K562 treated with DMSO at 1 percent for 4 hours (cell line): ENCODE data around the gene DRICH1. TPM values are rescaled to one million over a fixed set of nuclear protein-coding genes. Genes with fewer than 3 reads are reported as not detected.

ENCODE experiments used
- total RNA-seq: library from RNA; unstranded; fragments of 300-600 nt; gene quantifications from 2 replicates; pipeline ENCODE4 v1.2.3, GENCODE V29; 2022; ENCODE audit not compliant: insufficient read depth

DRICH1 gene, protein sequence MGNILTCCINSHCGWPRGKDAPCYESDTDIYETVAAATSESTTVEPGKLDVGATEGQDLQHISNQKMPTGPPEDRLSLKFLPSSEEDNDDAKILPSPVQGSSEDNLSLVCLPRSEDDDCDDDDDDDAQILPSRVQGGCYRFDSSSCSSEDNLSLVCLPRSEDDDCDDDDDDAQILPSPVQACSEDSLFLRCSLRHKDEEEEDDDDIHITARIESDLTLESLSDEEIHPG
- total RNA-seq, result not detected in 2 replicates

DNA sequence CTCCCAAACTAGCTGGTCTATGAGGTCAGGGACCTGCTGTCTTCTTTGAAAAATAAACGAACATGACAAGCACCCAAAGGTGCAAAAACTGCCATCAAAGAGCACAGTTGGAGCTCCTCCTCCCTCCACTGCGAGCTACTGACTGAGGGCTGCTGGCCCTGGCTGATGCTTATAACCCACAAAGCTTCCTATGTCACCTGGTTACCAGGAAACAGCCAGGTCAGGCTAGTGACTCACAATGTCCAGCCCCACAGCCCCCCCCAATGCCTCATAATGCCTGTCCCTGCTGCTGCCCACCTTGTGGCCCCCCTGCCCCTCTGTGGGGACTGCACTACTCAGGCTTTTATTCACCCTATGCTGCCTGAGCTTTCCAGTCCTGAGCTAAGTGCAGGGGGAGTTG is at the start of gene DRICH1:
TSS of gene DRICH1 (minus strand) at position 144 of the 400 bp plus-strand sequence. CDS start 298 bp downstream, outside the sequence.

DNA sequence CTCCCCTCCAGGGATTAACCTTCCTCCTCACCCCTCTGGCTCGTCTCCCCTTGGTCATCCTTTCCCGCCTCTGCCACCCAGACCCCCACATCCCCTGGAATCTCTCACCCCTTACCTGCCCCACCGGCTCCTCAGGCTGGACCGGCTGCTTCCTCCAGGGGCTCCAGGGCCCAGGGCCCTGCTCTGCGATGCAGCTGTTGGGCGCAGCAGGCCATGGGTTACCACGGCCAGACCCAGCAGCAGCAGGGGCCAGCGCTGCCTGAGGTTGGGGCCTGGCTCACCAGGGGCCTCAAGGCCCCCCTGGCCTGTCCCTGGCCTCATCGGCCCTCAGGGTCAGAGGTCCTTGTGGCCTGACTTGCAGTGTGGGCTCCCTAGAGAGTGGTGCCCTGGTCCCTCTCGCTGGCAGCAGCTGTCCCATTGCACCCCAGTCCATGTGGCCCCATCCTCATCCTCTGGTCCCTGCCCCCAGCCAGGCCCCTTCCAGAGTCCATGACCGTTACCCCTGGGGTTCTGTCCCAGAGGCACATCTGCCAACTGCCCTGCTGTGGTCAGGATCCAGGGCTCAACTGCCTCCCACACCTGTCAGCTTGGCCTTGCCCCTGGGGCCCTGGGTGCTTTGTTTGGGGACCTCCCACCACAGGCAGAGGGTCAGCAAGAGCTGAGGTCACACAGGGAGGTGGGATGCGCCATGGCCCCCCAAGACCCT is 52.1 kb downstream of the DRICH1 start, which contains the start of gene IGLL1:
TSS of gene IGLL1 (minus strand) at position 421 of the 706 bp plus-strand sequence. CDS start at position 321, 100 bp downstream.

Other genes starting within 250 kb of the DRICH1 start
- not detected in 2 replicates for gene IGLL1, start 52.0 kb downstream of the DRICH1 start, total RNA-seq
- gene RGL4, start 58.7 kb upstream of the DRICH1 start, total RNA-seq, result 0.24 TPM in 1 of 2 replicates, not detected in the other
- 0.64 and 1.1 TPM in 2 replicates for gene ZNF70, start 118.8 kb upstream of the DRICH1 start, total RNA-seq
- not detected in 2 replicates for gene VPREB3, start 122.1 kb upstream of the DRICH1 start, total RNA-seq
- not detected in 2 replicates for gene C22orf15, start 130.7 kb upstream of the DRICH1 start, total RNA-seq
- gene CHCHD10, start 135.7 kb upstream of the DRICH1 start, total RNA-seq, result 152 and 165 TPM in 2 replicates
- gene MMP11, start 140.5 kb upstream of the DRICH1 start, total RNA-seq, result 1.0 TPM in 1 of 2 replicates, not detected in the other
- 88.8 and 96.2 TPM in 2 replicates for gene SMARCB1, start 154.6 kb upstream of the DRICH1 start, total RNA-seq
- gene DERL3, start 206.7 kb upstream of the DRICH1 start, total RNA-seq, result 5.4 and 5.5 TPM in 2 replicates
- gene SLC2A11, start 225.6 kb upstream of the DRICH1 start, total RNA-seq, result 4.0 and 5.6 TPM in 2 replicates